NCI-H774 (cell line): ENCODE results near the gene ZNF280A.
"Not testable (repeated sequence)": the region's sequence is repeated elsewhere in the genome, so short reads cannot be mapped to it uniquely, and the experiment has no call there.

Source experiments
- DNase-seq: peaks from one replicate; lab custom pipeline; 2025; lab: John Stamatoyannopoulos, UW

ZNF280A gene

GRCh38 chr22:22538226-22538989 is 18.3 kb upstream of the ZNF280A start:
- DNase-seq, result no peak

GRCh38 chr22:22536916-22537315 is 16.8 kb upstream of the ZNF280A start:
- no peak for DNase-seq

- no peak for DNase-seq
Observed at GRCh38 chr22:22536515-22536914, 16.4 kb upstream of the ZNF280A start.

- DNase-seq, result no peak
Observed at GRCh38 chr22:22535662-22536061, 15.6 kb upstream of the ZNF280A start.

GRCh38 chr22:22534604-22535415 is 14.7 kb upstream of the ZNF280A start:
- no peak for DNase-seq

- no peak for DNase-seq
Observed at GRCh38 chr22:22533863-22534262, 13.8 kb upstream of the ZNF280A start.

GRCh38 chr22:22533417-22533816 is 13.3 kb upstream of the ZNF280A start:
- DNase-seq, result no peak

GRCh38 chr22:22532547-22533071 is 12.5 kb upstream of the ZNF280A start:
- not testable (repeated sequence) for DNase-seq

- no peak for DNase-seq
Observed at GRCh38 chr22:22531770-22532546, 11.9 kb upstream of the ZNF280A start.

GRCh38 chr22:22528780-22529179 is 8.7 kb upstream of the ZNF280A start:
- no peak for DNase-seq

GRCh38 chr22:22527312-22527711 is 7.2 kb upstream of the ZNF280A start:
- no peak for DNase-seq

GRCh38 chr22:22526125-22526912 is 6.2 kb upstream of the ZNF280A start:
- no peak for DNase-seq

GRCh38 chr22:22523494-22523893 is 3.4 kb upstream of the ZNF280A start:
- DNase-seq, result no peak

GRCh38 chr22:22521631-22522030 is 1.6 kb upstream of the ZNF280A start:
- no peak for DNase-seq

GRCh38 chr22:22520667-22521602 is 865 bp upstream of the ZNF280A start:
- no peak for DNase-seq

- DNase-seq, result no peak
Observed at GRCh38 chr22:22519591-22519990, 479 bp downstream of the ZNF280A start.

- no peak for DNase-seq
Observed at GRCh38 chr22:22516992-22517391, 3.1 kb downstream of the ZNF280A start.

GRCh38 chr22:22515890-22516289 is 4.2 kb downstream of the ZNF280A start:
- DNase-seq, result no peak

GRCh38 chr22:22514431-22514830 is 5.6 kb downstream of the ZNF280A start:
- DNase-seq, result not testable (repeated sequence)

- no peak for DNase-seq
Observed at GRCh38 chr22:22513619-22514018, 6.5 kb downstream of the ZNF280A start.
